Measurements from ENCODE around the gene PTMS. TPM values are rescaled to one million over a fixed set of nuclear protein-coding genes. Genes with fewer than 3 reads are reported as not detected.

Gene PTMS
- total RNA-seq, 1 donor from 2014 or later: 966 TPM

DNA sequence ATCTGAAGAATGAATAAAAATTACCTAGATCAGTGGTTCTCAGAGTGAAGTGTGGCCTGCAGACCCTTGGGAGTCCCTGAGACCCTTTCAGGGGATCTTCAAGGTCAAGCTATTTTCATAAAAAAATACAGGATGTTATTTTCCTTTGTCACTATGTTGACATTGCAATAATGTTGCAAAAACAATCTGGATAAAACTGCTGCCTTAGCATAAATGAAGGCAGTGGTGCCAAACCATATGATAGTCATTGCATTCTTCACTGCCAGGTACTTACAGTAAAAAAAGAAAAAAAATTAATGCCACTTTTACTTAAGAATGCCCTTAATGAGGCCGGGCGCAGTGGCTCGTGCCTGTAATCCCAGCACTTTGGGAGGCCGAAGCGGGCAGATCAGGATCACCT, 21.1 kb downstream of the PTMS start:
- Mint-ChIP-seq H3K36me3 (ENCODE audit: unreplicated experiment) (no peaks in the 10 kb centered on the region), H3K27ac (ENCODE audit: unreplicated experiment) (no peak overlapping the region), H3K27me3 (ENCODE audit: unreplicated experiment) (peaks cover 5% of the 10 kb centered on the region), H3K4me1 (ENCODE audit: low read depth, unreplicated experiment) (peaks cover 8% of the 10 kb centered on the region), H3K4me3 (ENCODE audit: unreplicated experiment) (no peak overlapping the region), H3K9me3 (ENCODE audit: unreplicated experiment) (peaks cover 1% of the 10 kb centered on the region)
- no peak for DNase-seq
- TF ChIP-seq, protein P1, sequence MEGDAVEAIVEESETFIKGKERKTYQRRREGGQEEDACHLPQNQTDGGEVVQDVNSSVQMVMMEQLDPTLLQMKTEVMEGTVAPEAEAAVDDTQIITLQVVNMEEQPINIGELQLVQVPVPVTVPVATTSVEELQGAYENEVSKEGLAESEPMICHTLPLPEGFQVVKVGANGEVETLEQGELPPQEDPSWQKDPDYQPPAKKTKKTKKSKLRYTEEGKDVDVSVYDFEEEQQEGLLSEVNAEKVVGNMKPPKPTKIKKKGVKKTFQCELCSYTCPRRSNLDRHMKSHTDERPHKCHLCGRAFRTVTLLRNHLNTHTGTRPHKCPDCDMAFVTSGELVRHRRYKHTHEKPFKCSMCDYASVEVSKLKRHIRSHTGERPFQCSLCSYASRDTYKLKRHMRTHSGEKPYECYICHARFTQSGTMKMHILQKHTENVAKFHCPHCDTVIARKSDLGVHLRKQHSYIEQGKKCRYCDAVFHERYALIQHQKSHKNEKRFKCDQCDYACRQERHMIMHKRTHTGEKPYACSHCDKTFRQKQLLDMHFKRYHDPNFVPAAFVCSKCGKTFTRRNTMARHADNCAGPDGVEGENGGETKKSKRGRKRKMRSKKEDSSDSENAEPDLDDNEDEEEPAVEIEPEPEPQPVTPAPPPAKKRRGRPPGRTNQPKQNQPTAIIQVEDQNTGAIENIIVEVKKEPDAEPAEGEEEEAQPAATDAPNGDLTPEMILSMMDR (IDR thresholded peaks at IDR 0.05; ENCODE audit: partially characterized antibody, unreplicated experiment): no peak

DNA sequence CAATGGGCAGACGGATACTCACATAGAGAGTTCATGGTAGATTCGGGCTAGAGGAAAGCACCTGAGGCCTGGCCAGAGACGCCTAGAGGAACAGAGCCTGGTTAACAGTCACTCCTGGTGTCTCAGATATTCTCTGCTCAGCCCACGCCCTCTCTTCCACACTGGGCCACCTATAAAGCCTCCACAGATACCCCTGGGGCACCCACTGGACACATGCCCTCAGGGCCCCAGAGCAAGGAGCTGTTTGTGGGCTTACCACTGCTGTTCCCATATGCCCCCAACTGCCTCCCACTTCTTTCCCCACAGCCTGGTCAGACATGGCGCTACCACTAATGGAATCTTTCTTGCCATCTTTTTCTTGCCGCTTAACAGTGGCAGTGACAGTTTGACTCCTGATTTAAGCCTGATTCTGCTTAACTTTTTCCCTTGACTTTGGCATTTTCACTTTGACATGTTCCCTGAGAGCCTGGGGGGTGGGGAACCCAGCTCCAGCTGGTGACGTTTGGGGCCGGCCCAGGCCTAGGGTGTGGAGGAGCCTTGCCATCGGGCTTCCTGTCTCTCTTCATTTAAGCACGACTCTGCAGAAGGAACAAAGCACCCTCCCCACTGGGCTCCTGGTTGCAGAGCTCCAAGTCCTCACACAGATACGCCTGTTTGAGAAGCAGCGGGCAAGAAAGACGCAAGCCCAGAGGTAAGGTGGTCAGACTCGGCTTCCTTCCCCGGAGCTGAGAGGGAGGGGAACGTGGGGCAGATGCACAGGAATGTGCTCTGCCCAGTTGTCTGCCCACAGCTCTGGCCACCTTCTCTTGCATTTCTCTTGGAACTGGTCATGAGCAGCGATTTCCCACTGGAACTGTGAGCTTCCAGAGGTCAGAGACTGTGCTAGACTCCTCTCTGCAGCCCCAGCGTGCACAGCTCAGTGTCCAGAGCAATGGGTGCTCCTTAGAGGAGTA, 23.1 kb downstream of the PTMS start, which contains the start of gene CD4:
Gene CD4 (plus strand): TSS at position 557 of the 953 bp plus-strand sequence. CDS start 10,611 bp downstream, outside the sequence.
- H3K9me3 Mint-ChIP-seq (ENCODE audit: unreplicated experiment): peaks cover 4% of the 10 kb centered on the region
- no peak within 1 kb of the TSS for H3K27ac Mint-ChIP-seq (ENCODE audit: unreplicated experiment)
- H3K4me1 Mint-ChIP-seq (ENCODE audit: low read depth, unreplicated experiment): peaks cover 14% of the 10 kb centered on the region
- no peak for DNase-seq
- no peak within 1 kb of the TSS for H3K4me3 Mint-ChIP-seq (ENCODE audit: unreplicated experiment)
- peaks cover 5% of the 10 kb centered on the region for H3K36me3 Mint-ChIP-seq (ENCODE audit: unreplicated experiment)
- peaks cover 3% of the 10 kb centered on the region for H3K27me3 Mint-ChIP-seq (ENCODE audit: unreplicated experiment)
- TF ChIP-seq, protein P1 (IDR thresholded peaks at IDR 0.05; ENCODE audit: partially characterized antibody, unreplicated experiment): no peak

DNA sequence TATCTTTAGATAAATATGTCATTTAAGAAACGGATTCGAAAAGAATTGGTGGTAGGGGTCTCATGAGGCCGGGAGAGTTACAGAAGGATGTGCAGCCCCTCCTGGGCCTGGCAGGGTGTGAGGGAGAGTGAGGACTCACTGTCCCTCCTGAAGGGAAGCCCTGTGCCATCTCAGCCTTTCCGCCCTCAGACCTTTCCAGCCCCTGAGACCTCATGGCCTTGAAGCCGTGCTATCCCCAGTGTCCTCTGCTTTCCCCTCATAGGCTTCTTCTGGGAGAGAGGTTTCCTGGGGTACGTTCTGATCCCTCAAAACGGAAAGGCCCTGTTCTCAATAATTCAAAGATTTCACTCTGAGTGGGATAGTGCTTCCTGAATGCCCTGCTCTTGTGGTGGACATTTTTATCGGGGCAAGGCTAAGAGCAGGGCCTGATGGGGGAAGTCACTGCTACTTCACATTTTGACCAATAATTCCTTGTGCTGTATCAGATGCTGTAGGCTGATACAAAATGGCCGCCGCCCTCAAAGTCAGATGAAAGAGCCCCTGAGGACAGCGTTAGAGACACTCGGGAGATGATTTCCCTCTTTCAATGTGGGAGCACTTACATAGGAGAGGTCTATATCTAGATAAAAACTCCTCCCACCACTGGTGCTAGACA, 24.5 kb downstream of the PTMS start:
- H3K4me3 Mint-ChIP-seq (ENCODE audit: unreplicated experiment): no peak overlapping the region
- peaks cover 14% of the 10 kb centered on the region for H3K4me1 Mint-ChIP-seq (ENCODE audit: low read depth, unreplicated experiment)
- H3K27me3 Mint-ChIP-seq (ENCODE audit: unreplicated experiment): peaks cover 3% of the 10 kb centered on the region
- peaks cover 2% of the 10 kb centered on the region for H3K9me3 Mint-ChIP-seq (ENCODE audit: unreplicated experiment)
- DNase-seq: no peak
- peaks cover 5% of the 10 kb centered on the region for H3K36me3 Mint-ChIP-seq (ENCODE audit: unreplicated experiment)
- peak overlapping the region; percentile 33 for H3K27ac Mint-ChIP-seq (ENCODE audit: unreplicated experiment)
- TF ChIP-seq, protein P1 (IDR thresholded peaks at IDR 0.05; ENCODE audit: partially characterized antibody, unreplicated experiment): no peak

DNA sequence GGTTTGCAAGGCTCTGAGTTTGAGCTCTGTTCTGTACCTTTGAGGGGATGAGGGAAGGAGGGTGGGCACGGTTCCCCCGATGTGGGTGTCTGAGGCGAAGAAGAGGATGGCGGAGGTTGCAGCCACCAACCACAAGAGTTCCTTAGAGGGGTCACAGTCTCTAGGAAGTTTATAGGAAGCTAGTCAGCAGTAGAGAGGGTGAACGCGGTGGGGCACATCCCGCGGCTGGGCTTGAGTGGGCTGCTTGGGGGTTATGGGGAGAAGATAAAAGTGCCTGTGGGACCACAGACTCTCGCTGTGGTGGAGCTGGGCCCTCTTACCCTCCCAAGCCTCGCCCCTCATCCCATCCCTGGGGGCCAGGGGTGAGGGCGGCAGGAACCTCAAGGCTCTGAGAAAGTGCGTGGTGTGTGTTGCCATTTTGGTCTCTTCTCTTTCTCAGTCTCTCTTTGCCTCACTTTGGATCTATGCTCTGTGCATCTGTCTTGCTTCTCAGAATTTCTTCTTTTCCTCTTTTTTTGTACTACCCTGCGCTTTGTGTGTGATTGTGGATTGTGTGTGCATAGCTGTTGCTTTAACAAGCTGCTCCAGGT, 25.9 kb downstream of the PTMS start:
- H3K36me3 Mint-ChIP-seq (ENCODE audit: unreplicated experiment): peaks cover 5% of the 10 kb centered on the region
- H3K27me3 Mint-ChIP-seq (ENCODE audit: unreplicated experiment): peaks cover 5% of the 10 kb centered on the region
- peaks cover 2% of the 10 kb centered on the region for H3K9me3 Mint-ChIP-seq (ENCODE audit: unreplicated experiment)
- no peak for DNase-seq
- TF ChIP-seq, protein P1 (IDR thresholded peaks at IDR 0.05; ENCODE audit: partially characterized antibody, unreplicated experiment): no peak
- peak overlapping the region; percentile 16 for H3K4me3 Mint-ChIP-seq (ENCODE audit: unreplicated experiment)
- H3K4me1 Mint-ChIP-seq (ENCODE audit: low read depth, unreplicated experiment): peaks cover 18% of the 10 kb centered on the region
- no peak overlapping the region for H3K27ac Mint-ChIP-seq (ENCODE audit: unreplicated experiment)
